GM18499 (cell line): ENCODE results near the gene ZBTB5.
"Not testable (repeated sequence)": the region's sequence is repeated elsewhere in the genome, so short reads cannot be mapped to it uniquely, and the experiment has no call there.

Experiments
- ATAC-seq: cut with Tn5 transposase; IDR thresholded peaks from one replicate; pipeline ENCODE4 v1.9.1; 2021; ENCODE audit warnings: moderate number of reproducible peaks; ENCODE audit not compliant: insufficient read depth, unreplicated experiment

ZBTB5 gene

GRCh38 chr9:37426846-37427245 lies 38.4 kb downstream of the ZBTB5 start:
- no peak for ATAC-seq

- not testable (repeated sequence) for ATAC-seq
These were observed 38.8 kb downstream of the ZBTB5 start for GRCh38 chr9:37426431-37426830.

- ATAC-seq: no peak
These were observed 39.9 kb downstream of the ZBTB5 start for GRCh38 chr9:37425298-37425752.

- no peak for ATAC-seq
These were observed 40.5 kb downstream of the ZBTB5 start for GRCh38 chr9:37424686-37425297.

- no peak for ATAC-seq
These were observed 41.0 kb downstream of the ZBTB5 start for GRCh38 chr9:37424204-37424685.

GRCh38 chr9:37423508-37423907 lies 41.7 kb downstream of the ZBTB5 start:
- ATAC-seq: no peak

GRCh38 chr9:37422289-37423104 lies 42.8 kb downstream of the ZBTB5 start, which contains the start of gene GRHPR:
GRHPR (plus strand) TSS chr9:37422696; CDS start chr9:37422751, 55 bp downstream.
- ATAC-seq: peak; percentile 83

GRCh38 chr9:37421914-37422288 lies 43.3 kb downstream of the ZBTB5 start:
- ATAC-seq: no peak

- no peak for ATAC-seq
These were observed 44.7 kb downstream of the ZBTB5 start for GRCh38 chr9:37420271-37421215.

- no peak for ATAC-seq
These were observed 46.0 kb downstream of the ZBTB5 start for GRCh38 chr9:37419204-37419603.

GRCh38 chr9:37417857-37418618 lies 47.2 kb downstream of the ZBTB5 start:
- no peak for ATAC-seq

- ATAC-seq: no peak
These were observed 47.9 kb downstream of the ZBTB5 start for GRCh38 chr9:37417252-37417803.

GRCh38 chr9:37415011-37415719 lies 50.1 kb downstream of the ZBTB5 start:
- ATAC-seq: no peak

GRCh38 chr9:37414503-37414943 lies 50.7 kb downstream of the ZBTB5 start:
- no peak for ATAC-seq

- no peak for ATAC-seq
These were observed 51.9 kb downstream of the ZBTB5 start for GRCh38 chr9:37413311-37413710.

- no peak for ATAC-seq
These were observed 52.7 kb downstream of the ZBTB5 start for GRCh38 chr9:37412431-37413151.

- no peak for ATAC-seq
These were observed 54.1 kb downstream of the ZBTB5 start for GRCh38 chr9:37410969-37411785.
